Measurements from ENCODE around the gene ZNF891. TPM values are rescaled to one million over a fixed set of nuclear protein-coding genes. Genes with fewer than 3 reads are reported as not detected.
A peak's percentile ranks its signal among the peaks of the same experiment; 100 is the strongest.

Gene ZNF891
- polyA plus RNA-seq, 2 of the 4 experiments (the other 2 are of a cell fraction) = 0.62 to 1.6 TPM

DNA sequence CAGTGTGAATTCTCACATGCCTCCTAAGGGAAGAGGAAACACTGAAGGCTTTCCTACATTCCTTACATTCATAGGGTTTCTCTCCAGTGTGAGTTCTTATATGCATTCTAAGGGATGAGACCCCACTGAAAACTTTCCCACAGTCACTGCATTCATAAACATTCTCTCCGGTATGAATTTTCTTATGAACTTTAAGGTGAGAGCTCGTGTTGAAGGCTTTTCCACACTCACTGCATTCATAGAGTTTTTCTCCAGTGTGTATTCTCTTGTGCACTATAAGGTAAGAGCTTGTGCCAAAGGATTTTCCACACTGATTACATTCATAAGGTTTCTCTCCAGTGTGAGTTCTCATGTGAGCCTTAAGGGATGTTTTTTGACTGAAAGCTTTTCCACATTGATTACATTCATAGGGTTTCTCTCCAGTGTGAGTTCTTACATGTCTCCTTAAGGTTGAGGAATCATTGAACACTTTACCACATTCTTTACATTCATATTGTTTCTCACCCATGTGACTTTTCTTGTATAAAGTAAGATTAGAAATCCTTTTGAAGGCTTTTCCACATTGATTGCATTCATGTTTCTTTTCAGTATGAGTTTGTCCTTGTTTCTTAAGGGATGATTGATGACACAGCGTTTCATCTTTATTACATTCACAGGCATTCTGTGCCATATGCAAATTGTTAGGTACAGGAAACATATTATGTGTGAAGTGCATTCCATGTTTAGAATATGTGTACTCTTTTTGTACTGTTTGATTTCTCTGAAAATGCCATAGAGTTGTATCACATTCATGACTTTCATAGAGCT is 9.5 kb downstream of the ZNF891 start:
- POLR2A ChIA-PET = no interaction called here
- CTCF ChIA-PET = interaction anchor here (1.2 to 1.5 kb wide), 2 partner anchors 15 to 60 kb away, joined by 3 to 4 read pairs; partner anchors contain the start of gene ZNF268
- TF ChIP-seq ELK1 (IDR thresholded peaks at IDR 0.05; ENCODE audit: low read depth, low read length) (no peak), MAFK (IDR thresholded peaks at IDR 0.05; ENCODE audit: partially characterized antibody) (peak; percentile 55), EHF (CRISPR knock-in tag; IDR thresholded peaks at IDR 0.05) (no peak), JUN (IDR thresholded peaks at IDR 0.05) (no peak), HOXB13 (CRISPR knock-in tag; IDR thresholded peaks at IDR 0.05; ENCODE audit: low read depth) (no peak), KDM1A (IDR thresholded peaks at IDR 0.05; ENCODE audit: low read depth) (peak; percentile 30; the same call in 1 of the 2 replicates), FOSL2 (IDR thresholded peaks at IDR 0.05) (no peak), FOSL2 (CRISPR knock-in tag; IDR thresholded peaks at IDR 0.05) (no peak), GATA3 (IDR thresholded peaks at IDR 0.05; ENCODE audit: borderline replicate concordance) (peak; percentile 10; the same call in 1 of the 2 replicates)
- Histone ChIP-seq H3K4me3 (no peak overlapping the region), H3K4me1 (no peaks in the 10 kb centered on the region), H3K27ac (no peak overlapping the region), H3K9me3 (peaks cover 100% of the 10 kb centered on the region), H3K4me2 (no peak overlapping the region)
- WGBS (ENCODE audit: missing lambda C conversion rate) = 54% methylated on average over 3 of the region's 3 CpGs
- no peak for ATAC-seq
- FAIRE-seq = no peak
- peak in 1 of 2 experiments; percentile 37 for DNase-seq (ENCODE audit: low read depth in 1 of 2, low spot score in 1 of 2)

DNA sequence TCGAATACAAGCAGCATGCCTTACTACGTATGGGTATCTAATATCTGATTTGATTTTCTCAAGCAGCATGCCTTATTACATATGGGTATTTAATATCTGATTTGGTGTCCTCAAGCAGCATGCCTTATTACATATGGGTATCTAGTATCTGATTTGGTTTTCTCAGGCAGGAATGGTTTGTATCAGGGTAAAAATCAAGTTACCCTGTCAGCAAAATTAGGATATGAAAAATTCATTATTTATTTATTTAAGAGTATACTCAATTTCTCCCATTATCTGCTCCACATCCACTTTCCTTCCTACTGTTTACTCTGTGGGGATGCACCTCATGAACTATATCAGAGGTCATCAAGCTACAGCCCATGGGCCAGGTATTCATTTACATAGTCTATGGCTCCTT is 21.9 kb downstream of the ZNF891 start:
- DNase-seq (ENCODE audit: low read depth in 1 of 2, low spot score in 1 of 2) (no peak), FAIRE-seq (no peak), ATAC-seq (no peak)
- WGBS (ENCODE audit: missing lambda C conversion rate) = 74% methylated on average over 2 of the region's 2 CpGs
- H3K4me3 ChIP-seq = no peak overlapping the region
- H3K27ac ChIP-seq = no peak overlapping the region
- POLR2A ChIA-PET = no interaction called here
- CTCF ChIA-PET = no interaction called here
- peaks cover 91% of the 10 kb centered on the region for H3K9me3 ChIP-seq
- TF ChIP-seq RAD21 (conservative IDR thresholded peaks at IDR 0.05 in 1 of 2, IDR thresholded peaks at IDR 0.05 in 1 of 2) (no peak), HES2 (IDR thresholded peaks at IDR 0.05) (no peak), MAFK (IDR thresholded peaks at IDR 0.05; ENCODE audit: partially characterized antibody) (peak; percentile 53), NPAS2 (CRISPR knock-in tag; IDR thresholded peaks at IDR 0.05; ENCODE audit: borderline replicate concordance) (no peak), EHF (CRISPR knock-in tag; IDR thresholded peaks at IDR 0.05) (no peak), RCOR1 (IDR thresholded peaks at IDR 0.05; ENCODE audit: low read depth, low read length) (no peak)
- no peaks in the 10 kb centered on the region for H3K4me1 ChIP-seq
- no peak overlapping the region for H3K4me2 ChIP-seq

DNA sequence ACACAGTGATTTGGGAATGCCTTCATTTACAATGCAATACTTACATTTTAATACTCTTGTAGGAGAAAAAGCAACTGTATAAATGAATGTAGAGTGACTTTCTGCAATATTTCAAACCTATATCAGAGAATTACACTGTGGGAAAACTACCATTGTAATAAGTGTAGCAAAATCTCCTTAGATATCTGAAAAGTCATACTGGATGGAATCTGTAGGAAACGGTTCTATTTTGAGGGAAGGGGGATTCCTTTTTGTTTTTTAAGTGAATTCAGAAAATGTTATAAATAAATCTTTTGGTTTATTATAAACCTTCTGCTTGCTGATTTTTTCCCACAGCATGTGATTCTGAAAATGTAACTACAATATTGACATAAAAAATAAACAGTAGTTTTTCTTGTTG is 23.0 kb downstream of the ZNF891 start:
- no peak overlapping the region for H3K4me2 ChIP-seq
- 84% methylated on average over 1 of the region's 1 CpG for WGBS (ENCODE audit: missing lambda C conversion rate)
- FAIRE-seq (no peak), ATAC-seq (no peak), DNase-seq (ENCODE audit: low read depth in 1 of 2, low spot score in 1 of 2) (no peak)
- H3K27ac ChIP-seq = no peak overlapping the region
- ChIA-PET CTCF (no interaction called here), POLR2A (no interaction called here)
- H3K4me1 ChIP-seq = no peaks in the 10 kb centered on the region
- peaks cover 96% of the 10 kb centered on the region for H3K9me3 ChIP-seq
- TF ChIP-seq KDM1A (IDR thresholded peaks at IDR 0.05; ENCODE audit: low read depth) (no peak), KDM5A (IDR thresholded peaks at IDR 0.05) (no peak), HDAC2 (IDR thresholded peaks at IDR 0.05) (no peak), ELK1 (IDR thresholded peaks at IDR 0.05; ENCODE audit: low read depth, low read length) (no peak), JUN (IDR thresholded peaks at IDR 0.05) (no peak), RCOR1 (IDR thresholded peaks at IDR 0.05; ENCODE audit: low read depth, low read length) (no peak), SREBF2 (IDR thresholded peaks at IDR 0.05) (no peak), RAD21 (conservative IDR thresholded peaks at IDR 0.05 in 1 of 2, IDR thresholded peaks at IDR 0.05 in 1 of 2) (no peak), GATA3 (IDR thresholded peaks at IDR 0.05; ENCODE audit: borderline replicate concordance) (no peak), RARB (CRISPR knock-in tag; IDR thresholded peaks at IDR 0.05) (no peak), ZNF302 (CRISPR knock-in tag; IDR thresholded peaks at IDR 0.05) (no peak), EHF (CRISPR knock-in tag; IDR thresholded peaks at IDR 0.05) (no peak), CEBPB (IDR thresholded peaks at IDR 0.05) (no peak), JUNB (IDR thresholded peaks at IDR 0.05) (no peak), MAZ (IDR thresholded peaks at IDR 0.05; ENCODE audit: borderline replicate concordance, low read depth, low read length) (no peak), CBX2 (IDR thresholded peaks at IDR 0.05; ENCODE audit: borderline replicate concordance, low read depth) (no peak)
- H3K4me3 ChIP-seq = no peak overlapping the region

Measured in A549 (cell line).